ENCODE results near the gene BST2. TPM values are rescaled to one million over a fixed set of nuclear protein-coding genes. Genes with fewer than 3 reads are reported as not detected.

BST2 gene
- total and polyA plus RNA-seq, 2 of the 8 experiments (the other 6 are each of a cell fraction or from before 2014, with no cell fraction given) = 18.1 to 72.8 TPM

GRCh38 chr19:17393914-17394313, 11.5 kb downstream of the BST2 start, which contains the start of gene CCDC194 (continued):
- TF ChIP-seq CBX8 (IDR thresholded peaks at IDR 0.05; ENCODE audit: borderline replicate concordance, low read depth, low read length) (no peak), RBBP5 (IDR thresholded peaks at IDR 0.05; ENCODE audit: borderline replicate concordance, low read depth, low read length) (no peak), MAX (IDR thresholded peaks at IDR 0.05) (no peak), NRF1 (IDR thresholded peaks at IDR 0.05; ENCODE audit: low read depth, low read length) (no peak), CHD1 (IDR thresholded peaks at IDR 0.05; ENCODE audit: low read depth, low read length) (no peak)

Data from H1 (cell line).